Mucosa of descending colon (tissue), 3 donors: ENCODE results near the gene ANKRD44. TPM values are rescaled to one million over a fixed set of nuclear protein-coding genes. Genes with fewer than 3 reads are reported as not detected.

Experiments
- ATAC-seq: fragments of 200-7000 bp; cut with Tn5 transposase; one replicate; pipeline ENCODE4 v1.9.1; 2020; ENCODE audit warnings: mild to moderate bottlenecking, moderate library complexity
- DNase-seq, 3 donors: peaks; one replicate each; pipeline ENCODE4 v3.0.0-alpha.2; 2020
- H3K36me3 ChIP-seq: fragments of 200-600 bp; one replicate; pipeline ENCODE4 v1.8.0; 2021; ENCODE audit warnings: low read depth, mild to moderate bottlenecking
- H3K4me1 ChIP-seq: fragments of 200-600 bp; one replicate; pipeline ENCODE4 v1.8.0; 2021; ENCODE audit warnings: low read depth, mild to moderate bottlenecking
- H3K4me3 ChIP-seq: fragments of 200-600 bp; one replicate; pipeline ENCODE4 v1.8.0; 2021; ENCODE audit warnings: mild to moderate bottlenecking
- H3K9me3 ChIP-seq: fragments of 200-600 bp; one replicate; pipeline ENCODE4 v1.8.0; 2021; ENCODE audit warnings: mild to moderate bottlenecking
- intact Hi-C, 2 donors: fragments of 100-400 bp; cut with DNase I in 1 of 2; cut with micrococcal nuclease in 1 of 2; formaldehyde crosslinking; loops; one replicate each; pipeline versions ENCODE4 v1.11.0 to v1.11.1; 2022; cut with DNase I, micrococcal nuclease
- total RNA-seq, 3 donors: library from RNA; stranded (reverse); fragmentation: NEBNext Ultra II Directional in 2 of 3; extraction: Animal tissue kit (Norgen Biotek cat#: 25700) in 2 of 3; gene quantifications; one replicate each; pipeline versions ENCODE4 v1.2.1 to v1.2.4, GENCODE V29; 2021 to 2023
- TF ChIP-seq, protein P1 (sequence below): fragments of 200-600 bp; IDR thresholded peaks from one replicate; pipeline ENCODE4 v1.8.0; 2022; ENCODE audit warnings: antibody characterized with exemption, mild to moderate bottlenecking
- donor health status: DM: no; HTN: no; CAD: no; lungs with moderate emphysema.
- donor health status: DM: no; HTN: no; CAD: no.
- donor health status: DM: no; HTN: yes; CAD: no.

ANKRD44 gene
- total RNA-seq, 3 donors from 2014 or later: 9.7 to 25.7 (median 13.7) TPM

DNA sequence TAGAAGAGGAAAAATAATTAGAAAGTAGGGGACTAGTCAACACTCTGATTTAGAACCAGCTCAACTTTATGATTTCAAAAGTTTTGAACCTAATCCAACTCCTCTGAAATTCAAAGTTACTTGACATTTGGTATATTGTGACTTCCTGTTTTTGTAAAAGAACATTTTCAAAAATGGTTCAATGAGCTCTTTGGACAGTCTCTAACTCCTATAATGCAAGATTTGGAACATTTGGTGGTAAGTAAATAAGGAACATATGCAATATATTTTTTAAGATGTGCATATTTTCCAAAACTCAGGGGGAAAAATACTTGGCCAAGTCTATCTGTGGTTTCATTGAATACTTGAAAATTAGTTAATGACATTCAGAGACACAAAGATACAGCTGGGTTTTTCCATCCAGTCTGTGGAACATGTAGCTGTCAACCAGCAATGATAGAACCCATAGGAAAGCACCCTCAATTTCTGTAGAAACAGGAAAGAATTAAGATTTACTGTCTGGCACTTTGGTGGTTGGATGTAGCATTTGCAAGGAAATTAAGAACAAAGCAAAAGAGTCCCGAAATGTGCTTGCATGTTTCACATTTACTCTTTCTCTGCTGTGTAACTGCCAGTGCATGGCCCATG lies 17.0 kb upstream of the ANKRD44 start:
- no peaks in the 10 kb centered on the region for H3K9me3 ChIP-seq
- H3K4me1 ChIP-seq: no peaks in the 10 kb centered on the region
- TF ChIP-seq, protein P1, sequence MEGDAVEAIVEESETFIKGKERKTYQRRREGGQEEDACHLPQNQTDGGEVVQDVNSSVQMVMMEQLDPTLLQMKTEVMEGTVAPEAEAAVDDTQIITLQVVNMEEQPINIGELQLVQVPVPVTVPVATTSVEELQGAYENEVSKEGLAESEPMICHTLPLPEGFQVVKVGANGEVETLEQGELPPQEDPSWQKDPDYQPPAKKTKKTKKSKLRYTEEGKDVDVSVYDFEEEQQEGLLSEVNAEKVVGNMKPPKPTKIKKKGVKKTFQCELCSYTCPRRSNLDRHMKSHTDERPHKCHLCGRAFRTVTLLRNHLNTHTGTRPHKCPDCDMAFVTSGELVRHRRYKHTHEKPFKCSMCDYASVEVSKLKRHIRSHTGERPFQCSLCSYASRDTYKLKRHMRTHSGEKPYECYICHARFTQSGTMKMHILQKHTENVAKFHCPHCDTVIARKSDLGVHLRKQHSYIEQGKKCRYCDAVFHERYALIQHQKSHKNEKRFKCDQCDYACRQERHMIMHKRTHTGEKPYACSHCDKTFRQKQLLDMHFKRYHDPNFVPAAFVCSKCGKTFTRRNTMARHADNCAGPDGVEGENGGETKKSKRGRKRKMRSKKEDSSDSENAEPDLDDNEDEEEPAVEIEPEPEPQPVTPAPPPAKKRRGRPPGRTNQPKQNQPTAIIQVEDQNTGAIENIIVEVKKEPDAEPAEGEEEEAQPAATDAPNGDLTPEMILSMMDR: no peak
- ATAC-seq (no peak), DNase-seq (no peak)
- no peak overlapping the region for H3K4me3 ChIP-seq
- H3K36me3 ChIP-seq: no peaks in the 10 kb centered on the region
- intact Hi-C loops: no loop called here

DNA sequence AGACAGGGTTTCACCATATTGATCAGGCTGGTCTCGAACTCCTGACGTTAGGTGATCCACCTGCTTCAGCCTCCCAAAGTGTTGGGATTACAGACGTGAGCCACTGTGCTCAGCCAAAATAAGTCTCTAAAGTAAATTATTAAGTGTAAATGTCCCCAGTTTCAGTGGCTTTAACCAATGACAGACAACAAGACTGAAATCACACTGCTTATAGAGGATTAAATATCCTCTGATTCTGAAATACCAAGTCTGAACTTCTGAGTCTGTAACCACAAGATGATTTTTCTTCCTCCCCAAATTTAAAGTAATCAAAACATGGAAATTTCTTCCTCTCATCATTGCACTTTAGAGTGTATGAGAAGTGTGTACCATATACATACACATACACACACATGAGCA lies 16.5 kb upstream of the ANKRD44 start:
- intact Hi-C loops: no loop called here
- no peak for ATAC-seq

DNA sequence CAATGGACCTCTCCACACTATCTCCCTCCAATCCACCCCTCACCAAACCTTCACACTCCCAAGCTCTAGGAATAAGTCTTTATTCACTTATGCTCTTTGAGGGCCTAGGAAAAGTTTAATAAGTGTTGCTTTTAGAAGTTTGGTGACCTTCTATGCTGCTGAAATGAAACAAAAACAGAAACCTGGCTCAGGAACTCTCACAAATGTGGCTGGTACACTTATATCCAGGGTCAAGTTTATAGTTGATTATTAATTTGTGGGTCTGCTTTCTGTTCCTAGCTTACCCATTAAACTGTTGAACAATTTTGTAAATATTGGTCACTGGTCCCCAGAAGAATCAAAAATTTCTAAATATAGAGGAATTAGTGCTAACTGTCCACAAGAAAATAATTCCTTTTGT lies 14.2 kb upstream of the ANKRD44 start:
- intact Hi-C loops: no loop called here

More for the DNA sequence above, 16.5 kb upstream of the ANKRD44 start:
- DNase-seq: no peak
- Histone ChIP-seq H3K4me3 (no peak overlapping the region), H3K4me1 (no peaks in the 10 kb centered on the region), H3K9me3 (no peaks in the 10 kb centered on the region), H3K36me3 (no peaks in the 10 kb centered on the region)
- TF ChIP-seq, protein P1: no peak

DNA sequence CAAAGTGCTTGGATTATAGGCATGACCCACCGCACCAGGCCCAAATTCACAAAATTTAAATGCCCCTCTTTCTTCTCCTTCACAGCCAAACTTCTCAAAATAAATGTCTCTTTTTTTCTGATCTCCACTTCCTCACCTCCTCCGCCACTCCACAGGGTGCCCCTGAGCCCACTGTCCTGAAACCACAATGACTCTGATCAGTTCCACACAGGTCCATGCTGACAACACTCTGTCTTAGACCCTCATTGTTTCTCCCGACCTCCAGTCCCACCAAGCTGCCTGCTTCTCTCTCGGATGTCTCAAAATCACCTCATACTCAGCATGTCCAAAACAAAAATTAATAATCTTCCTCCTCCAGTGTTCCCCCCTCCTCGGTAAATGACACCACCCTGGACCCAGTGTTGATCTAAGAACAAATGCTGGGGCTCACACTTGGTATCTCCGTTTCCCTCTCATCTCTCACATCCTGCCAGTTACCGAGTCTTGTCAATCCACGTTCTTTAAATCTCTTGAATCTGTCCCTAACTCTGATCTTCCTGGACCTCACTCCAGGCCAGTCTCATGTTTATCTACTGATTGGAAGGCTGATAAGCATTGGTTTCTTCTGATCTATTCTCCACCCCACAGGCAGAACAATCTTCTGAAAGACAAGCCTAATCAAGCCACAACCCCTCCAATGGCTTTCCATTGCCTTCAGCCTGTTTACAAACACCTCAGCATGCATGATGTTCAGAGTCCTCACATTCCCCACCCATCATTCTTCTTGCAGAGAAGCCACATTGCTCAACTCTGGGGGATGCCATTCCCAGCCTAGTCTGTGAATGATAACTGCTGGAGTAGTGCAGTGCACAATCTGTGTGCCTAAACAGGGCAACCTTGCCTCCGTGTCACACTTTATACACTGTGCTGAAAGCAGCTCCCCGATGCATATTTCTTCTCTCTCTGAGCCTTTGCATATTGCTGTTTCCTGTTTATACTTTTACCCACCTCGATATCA lies 12.4 kb upstream of the ANKRD44 start:
- ATAC-seq: peak; percentile 64
- DNase-seq: no peak
- Histone ChIP-seq H3K9me3 (no peaks in the 10 kb centered on the region), H3K36me3 (no peaks in the 10 kb centered on the region), H3K4me1 (no peaks in the 10 kb centered on the region), H3K4me3 (no peak overlapping the region)
- TF ChIP-seq, protein P1: no peak
- intact Hi-C loops: no loop called here

More for the DNA sequence above, 14.2 kb upstream of the ANKRD44 start:
- Histone ChIP-seq H3K4me1 (no peaks in the 10 kb centered on the region), H3K4me3 (no peak overlapping the region), H3K9me3 (no peaks in the 10 kb centered on the region), H3K36me3 (no peaks in the 10 kb centered on the region)
- ATAC-seq: no peak
- DNase-seq: no peak
- TF ChIP-seq, protein P1: no peak

DNA sequence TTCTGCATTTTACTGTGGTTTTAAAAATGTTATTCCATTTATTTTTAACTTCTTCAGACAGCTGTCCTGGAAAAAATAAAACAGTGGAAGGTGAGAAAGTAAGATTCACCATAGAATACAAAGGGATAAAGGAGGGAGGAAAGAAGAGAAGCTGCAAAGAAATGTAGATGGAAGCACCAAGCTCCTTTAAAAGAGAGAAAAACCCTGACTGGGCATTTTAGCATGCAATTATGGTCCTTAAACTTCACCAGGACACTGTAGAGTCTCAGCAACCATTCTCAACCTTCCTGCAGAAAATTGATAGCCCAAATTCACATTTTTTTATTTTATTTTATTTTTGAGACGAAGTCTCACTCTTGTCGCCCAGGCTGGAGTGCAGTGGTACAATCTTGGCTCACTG lies 11.6 kb upstream of the ANKRD44 start:
- H3K4me3 ChIP-seq: no peak overlapping the region
- DNase-seq: no peak
- intact Hi-C loops: no loop called here
- TF ChIP-seq, protein P1: no peak
- no peak for ATAC-seq
- no peaks in the 10 kb centered on the region for H3K36me3 ChIP-seq
- H3K9me3 ChIP-seq: no peaks in the 10 kb centered on the region
- no peaks in the 10 kb centered on the region for H3K4me1 ChIP-seq
